ENCODE data around the gene DTYMK.

- TF ChIP-seq, protein P1, sequence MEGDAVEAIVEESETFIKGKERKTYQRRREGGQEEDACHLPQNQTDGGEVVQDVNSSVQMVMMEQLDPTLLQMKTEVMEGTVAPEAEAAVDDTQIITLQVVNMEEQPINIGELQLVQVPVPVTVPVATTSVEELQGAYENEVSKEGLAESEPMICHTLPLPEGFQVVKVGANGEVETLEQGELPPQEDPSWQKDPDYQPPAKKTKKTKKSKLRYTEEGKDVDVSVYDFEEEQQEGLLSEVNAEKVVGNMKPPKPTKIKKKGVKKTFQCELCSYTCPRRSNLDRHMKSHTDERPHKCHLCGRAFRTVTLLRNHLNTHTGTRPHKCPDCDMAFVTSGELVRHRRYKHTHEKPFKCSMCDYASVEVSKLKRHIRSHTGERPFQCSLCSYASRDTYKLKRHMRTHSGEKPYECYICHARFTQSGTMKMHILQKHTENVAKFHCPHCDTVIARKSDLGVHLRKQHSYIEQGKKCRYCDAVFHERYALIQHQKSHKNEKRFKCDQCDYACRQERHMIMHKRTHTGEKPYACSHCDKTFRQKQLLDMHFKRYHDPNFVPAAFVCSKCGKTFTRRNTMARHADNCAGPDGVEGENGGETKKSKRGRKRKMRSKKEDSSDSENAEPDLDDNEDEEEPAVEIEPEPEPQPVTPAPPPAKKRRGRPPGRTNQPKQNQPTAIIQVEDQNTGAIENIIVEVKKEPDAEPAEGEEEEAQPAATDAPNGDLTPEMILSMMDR (IDR thresholded peaks at IDR 0.05), result peak; percentile 66
- TF ChIP-seq EZH2 (IDR thresholded peaks at IDR 0.05; ENCODE audit: borderline replicate concordance, insufficient read depth, low read depth, low read length, poor library complexity, severe bottlenecking), result no peak
Observed at GRCh38 chr2:241701149-241701398, 14.5 kb upstream of the DTYMK start.
